Purkinje cell (primary cell): ENCODE results near the gene CFAP107. TPM values are rescaled to one million over a fixed set of nuclear protein-coding genes. Genes with fewer than 3 reads are reported as not detected.

Experiments
- polyA plus RNA-seq: library from polyadenylated mRNA; unstranded; fragments of >200 nt; fragmentation: Nextera tagmentation; gene quantifications from 2 replicates; pipeline ENCODE4 v1.2.1, GENCODE V29; 2014

CFAP107 gene
- polyA plus RNA-seq = not detected in 2 replicates

GRCh38 chr1:12745992-12746323, at the start of gene CFAP107:
Gene CFAP107, plus strand, starts transcription at chr1:12746200. Its CDS starts 231 bp downstream, at chr1:12746431.

GRCh38 chr1:12715896-12716437, 30.0 kb upstream of the CFAP107 start, which contains the start of gene AADACL3:
Gene AADACL3, plus strand, starts transcription at chr1:12716110. Its CDS starts 67 bp downstream, at chr1:12716177.

GRCh38 chr1:12773438-12773837, 27.4 kb downstream of the CFAP107 start, which contains the start of gene PRAMEF12:
Gene PRAMEF12, plus strand, starts transcription at chr1:12773738. Its CDS starts 1,130 bp downstream, at chr1:12774868.

GRCh38 chr1:12791097-12791496, 45.1 kb downstream of the CFAP107 start, which contains the start of gene PRAMEF1:
Gene PRAMEF1, plus strand, starts transcription at chr1:12791397. Its CDS starts 1,831 bp downstream, at chr1:12793228.

Other genes starting within 250 kb of the CFAP107 start
- gene DHRS3, start 128.0 kb upstream of the CFAP107 start, polyA plus RNA-seq = 0.38 and 0.87 TPM in 2 replicates
- not detected in 2 replicates for gene AADACL4, start 102.1 kb upstream of the CFAP107 start, polyA plus RNA-seq
- not detected in 2 replicates for gene AADACL3, start 30.1 kb upstream of the CFAP107 start, polyA plus RNA-seq
- not detected in 2 replicates for gene PRAMEF12, start 27.5 kb downstream of the CFAP107 start, polyA plus RNA-seq
- gene PRAMEF1, start 45.2 kb downstream of the CFAP107 start, polyA plus RNA-seq = not detected in 2 replicates
- not detected in 2 replicates for gene PRAMEF11, start 85.2 kb downstream of the CFAP107 start, polyA plus RNA-seq
- not detected in 2 replicates for gene HNRNPCL1, start 102.5 kb downstream of the CFAP107 start, polyA plus RNA-seq
- not detected in 2 replicates for gene PRAMEF2, start 110.9 kb downstream of the CFAP107 start, polyA plus RNA-seq
- gene PRAMEF4, start 140.0 kb downstream of the CFAP107 start, polyA plus RNA-seq = not detected in 2 replicates
- gene PRAMEF10, start 152.1 kb downstream of the CFAP107 start, polyA plus RNA-seq = not detected in 2 replicates
- gene PRAMEF7, start 170.4 kb downstream of the CFAP107 start, polyA plus RNA-seq = not detected in 2 replicates
- not detected in 2 replicates for gene PRAMEF6, start 201.4 kb downstream of the CFAP107 start, polyA plus RNA-seq